Hematopoietic multipotent progenitor cell treated with erythropoietin and hydrocortisone succinate and interleukin-3 and kit ligand, for 4 days (in vitro differentiated cells): ENCODE data around the gene SMCHD1.
"Not testable (repeated sequence)": the region's sequence is repeated elsewhere in the genome, so short reads cannot be mapped to it uniquely, and the experiment has no call there.

ENCODE experiments used
- DNase-seq: peaks from one replicate; pipeline ENCODE4 v3.0.0-alpha.2; 2015

Gene SMCHD1

GRCh38 chr18:2719040-2719439, 63.5 kb downstream of the SMCHD1 start:
- DNase-seq, result no peak

DNA sequence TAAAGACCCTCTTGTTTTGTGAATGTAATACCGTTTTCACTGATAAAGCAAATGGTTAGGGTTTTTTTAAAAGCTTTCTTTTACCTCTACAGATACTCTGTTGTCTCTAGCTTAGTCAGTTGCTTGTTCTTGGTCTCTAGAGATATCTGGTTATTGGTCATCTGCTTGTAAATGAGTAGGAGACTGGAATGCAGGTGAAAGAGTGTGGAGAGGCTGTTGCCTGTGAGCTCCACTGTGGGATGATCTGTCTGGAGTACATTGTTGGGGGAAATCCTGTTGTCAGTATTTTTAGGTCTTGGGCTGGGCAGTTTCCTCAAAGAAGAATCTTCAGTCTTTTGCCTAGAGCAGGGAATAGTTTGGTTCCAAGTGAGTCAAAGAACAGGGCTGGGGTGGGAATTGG, 67.7 kb downstream of the SMCHD1 start:
- no peak for DNase-seq

- DNase-seq, result no peak
Observed at GRCh38 chr18:2729757-2730156, 74.2 kb downstream of the SMCHD1 start.

DNA sequence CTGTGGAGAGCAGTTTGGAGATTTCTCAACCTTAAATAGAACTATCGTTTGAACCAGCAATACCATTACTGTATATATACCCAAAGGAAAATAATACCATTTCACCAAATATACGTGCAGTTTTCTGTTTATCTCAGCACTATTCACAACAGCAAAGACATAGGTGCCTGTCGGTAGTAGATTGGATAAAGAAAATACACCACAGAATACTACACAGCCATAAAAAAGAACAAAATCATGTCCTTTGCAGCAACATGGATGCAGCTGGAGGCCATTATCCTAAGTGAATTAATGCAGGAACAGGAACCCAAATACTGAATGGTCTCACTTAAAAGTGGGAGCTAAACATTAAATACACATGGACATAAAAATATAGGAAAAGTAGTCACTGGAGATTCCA, 81.3 kb downstream of the SMCHD1 start:
- no peak for DNase-seq

- not testable (repeated sequence) for DNase-seq
Observed at GRCh38 chr18:2740082-2740481, 84.6 kb downstream of the SMCHD1 start.

GRCh38 chr18:2746274-2746673, 90.7 kb downstream of the SMCHD1 start:
- no peak for DNase-seq

DNA sequence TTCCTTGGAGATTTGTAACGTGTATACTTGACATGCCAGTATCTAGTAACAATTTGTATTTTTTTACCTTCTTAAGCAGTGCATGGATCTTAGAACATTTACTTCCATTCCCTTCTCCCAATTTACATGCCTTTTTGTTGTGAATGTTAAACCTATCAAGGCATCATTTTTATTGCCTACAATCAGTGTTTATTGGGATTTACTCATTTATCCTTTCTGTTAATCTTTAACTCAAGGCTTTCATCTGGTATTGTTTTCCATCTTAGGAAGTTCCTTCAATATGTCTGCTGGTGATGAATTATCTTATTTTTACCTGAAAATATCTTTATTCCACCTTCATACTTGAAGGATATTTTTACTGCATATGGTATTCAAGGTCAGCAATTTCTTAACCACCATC, 102.8 kb downstream of the SMCHD1 start:
- DNase-seq, result no peak

- no peak for DNase-seq
Observed at GRCh38 chr18:2774669-2775068, 119.1 kb downstream of the SMCHD1 start.

- DNase-seq, result peak; percentile 59
Observed at GRCh38 chr18:2776601-2777000, 121.1 kb downstream of the SMCHD1 start.

DNA sequence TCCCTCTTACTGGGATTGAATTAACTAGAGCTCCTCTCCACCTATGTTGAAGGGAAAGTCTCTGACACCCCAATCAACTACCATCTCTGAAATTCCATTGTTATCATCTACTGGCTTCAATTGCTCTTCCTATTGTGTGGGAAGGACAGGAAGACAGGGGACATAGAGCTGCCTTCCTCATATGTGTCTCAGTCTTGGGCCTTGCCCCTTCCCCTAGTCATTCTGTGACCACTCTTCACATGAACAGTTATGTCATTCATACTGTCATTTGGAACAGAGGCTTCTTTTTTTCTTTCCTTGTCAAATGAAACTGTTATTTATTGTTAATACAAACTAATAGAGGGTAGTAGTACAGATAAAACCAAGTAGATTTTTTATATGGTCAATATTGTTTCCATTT, 121.7 kb downstream of the SMCHD1 start:
- no peak for DNase-seq

DNA sequence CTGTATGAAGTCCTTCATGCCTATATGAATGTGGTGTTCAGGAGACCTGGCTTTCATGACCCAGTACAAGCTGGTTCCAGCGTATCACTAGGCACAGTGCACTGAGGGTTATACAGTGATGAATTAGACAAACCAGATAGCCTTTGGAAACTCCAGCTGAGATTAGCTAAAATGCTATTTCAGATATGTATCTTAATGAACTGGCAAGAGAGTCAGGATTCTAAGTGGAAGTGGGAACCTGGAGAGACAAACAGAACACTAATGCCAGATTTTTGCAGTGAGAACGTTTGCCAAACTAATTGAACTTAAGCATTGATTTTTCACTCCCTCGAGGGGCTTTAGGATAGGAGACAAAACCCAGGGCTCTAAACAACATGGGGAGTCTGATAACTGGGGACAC, 125.2 kb downstream of the SMCHD1 start:
- DNase-seq, result no peak

DNA sequence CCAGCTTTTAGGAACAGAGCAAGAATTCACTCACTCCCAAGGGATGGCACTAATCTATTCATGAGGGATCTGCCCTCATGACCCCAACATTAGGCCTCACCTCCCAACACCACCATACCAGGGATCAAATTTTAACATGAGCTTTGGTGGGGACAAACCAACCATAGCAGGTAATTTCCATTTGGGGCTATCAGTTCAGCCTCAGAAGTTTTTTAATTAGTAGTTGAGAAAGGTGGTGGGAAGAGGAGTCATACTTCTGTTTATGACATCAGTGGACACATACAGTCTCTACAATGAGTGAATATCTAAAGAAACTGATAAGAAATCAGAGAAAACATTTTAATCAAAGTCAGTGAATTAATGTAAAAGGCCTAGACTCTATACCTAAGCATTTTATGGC, 131.7 kb downstream of the SMCHD1 start:
- no peak for DNase-seq

- no peak for DNase-seq
Observed at GRCh38 chr18:2792395-2792794, 136.9 kb downstream of the SMCHD1 start.

DNA sequence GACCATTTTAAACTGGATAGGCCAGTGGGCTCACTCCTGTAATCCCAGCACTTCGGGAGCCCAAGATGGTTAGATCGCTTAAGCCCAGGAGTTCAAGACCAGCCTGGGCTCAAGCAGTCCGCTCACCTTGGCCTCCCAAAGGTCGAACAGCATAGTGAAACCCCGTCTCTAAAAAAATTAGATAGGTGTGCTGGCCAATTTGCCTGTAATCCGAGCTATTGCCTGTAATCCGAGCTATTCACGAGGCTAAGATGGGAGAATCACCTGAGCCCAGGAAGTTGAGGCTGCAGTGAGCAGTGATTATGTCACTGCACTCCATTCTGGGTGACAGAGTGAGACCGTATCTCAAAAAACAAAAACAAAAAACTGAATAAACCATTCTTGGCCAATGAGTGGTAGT, 138.6 kb downstream of the SMCHD1 start:
- DNase-seq, result no peak

GRCh38 chr18:2797951-2798350, 142.4 kb downstream of the SMCHD1 start:
- no peak for DNase-seq

DNA sequence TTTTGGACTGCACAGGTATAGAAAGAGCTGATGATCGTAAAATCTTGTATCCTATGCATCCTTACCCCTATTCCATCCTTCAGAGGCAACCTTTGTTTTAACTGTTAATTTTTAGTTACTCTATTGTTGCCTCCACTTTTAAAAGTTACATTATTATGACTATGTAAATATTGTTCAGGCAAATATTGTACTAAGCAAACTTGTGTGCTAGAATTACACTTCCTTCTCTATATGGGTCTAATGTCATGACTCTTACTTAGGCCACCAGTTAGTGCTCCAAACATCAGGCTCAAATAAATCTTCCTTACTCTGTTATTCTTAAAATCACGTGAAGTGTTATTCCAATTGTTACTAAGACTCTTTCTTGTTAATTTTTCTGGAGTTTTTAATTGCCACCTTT, 143.8 kb downstream of the SMCHD1 start:
- DNase-seq, result no peak

DNA sequence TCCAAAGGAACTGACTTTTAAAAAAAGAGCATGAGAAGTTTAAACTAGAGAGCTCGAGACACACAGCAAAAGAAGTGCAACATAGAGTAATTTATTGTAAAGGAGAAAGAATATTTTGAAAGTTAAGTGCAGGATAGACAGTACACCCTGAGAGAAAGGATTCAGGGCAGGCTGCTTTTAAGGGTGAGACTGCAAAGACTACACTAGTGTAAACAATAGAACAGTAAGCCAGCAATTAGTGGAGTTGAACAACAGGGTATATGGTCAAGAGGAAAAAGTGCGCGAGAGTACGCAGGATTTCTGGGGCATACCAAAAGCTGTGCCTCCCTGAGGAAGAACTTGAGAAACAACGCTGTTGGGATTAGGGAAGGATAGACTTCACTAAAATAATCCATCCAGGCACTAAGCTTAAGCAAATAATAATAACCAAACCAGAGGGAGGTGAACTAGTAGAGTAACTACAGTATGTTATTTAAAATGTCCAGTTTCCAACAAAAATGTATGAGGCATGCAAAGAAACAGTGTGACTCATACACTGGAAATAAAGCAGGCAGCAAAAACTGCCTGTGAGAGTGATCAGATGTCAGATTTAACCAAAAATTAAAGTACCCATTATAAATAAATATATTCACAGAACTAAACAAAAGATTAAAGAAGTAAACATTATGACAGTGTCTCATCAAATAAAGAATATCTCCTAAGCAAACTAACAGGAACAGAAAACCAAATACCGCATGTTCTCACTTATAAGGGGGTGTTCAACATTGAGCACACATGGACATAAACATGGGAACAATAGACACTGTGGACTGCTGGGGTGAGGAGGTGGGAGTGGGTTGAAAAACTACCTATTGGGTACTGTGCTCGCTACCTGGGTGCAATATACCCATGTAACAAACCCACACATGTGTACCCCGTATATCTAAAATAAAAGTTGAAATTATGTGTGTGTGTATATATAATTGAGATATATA, 150.7 kb downstream of the SMCHD1 start:
- no peak for DNase-seq

DNA sequence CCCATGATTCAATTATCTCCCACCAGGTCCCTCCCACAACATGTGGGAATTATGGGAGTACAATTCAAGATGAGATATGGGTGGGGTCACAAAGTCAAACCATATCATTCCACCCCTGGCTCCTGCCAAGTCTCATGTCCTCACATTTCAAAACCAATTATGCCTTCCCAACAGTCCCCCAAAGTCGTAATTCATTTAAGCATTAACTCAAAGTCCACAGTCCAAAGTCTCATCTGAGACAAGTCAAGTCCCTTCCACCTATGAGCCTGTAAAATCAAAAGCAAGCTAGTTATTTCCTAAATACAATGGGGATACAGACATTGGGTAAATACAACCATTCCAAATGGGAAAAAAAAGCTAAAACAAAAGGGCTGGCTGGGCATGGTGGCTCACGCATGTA, 153.1 kb downstream of the SMCHD1 start:
- not testable (repeated sequence) for DNase-seq

GRCh38 chr18:2809666-2810183, 154.2 kb downstream of the SMCHD1 start:
- not testable (repeated sequence) for DNase-seq

DNA sequence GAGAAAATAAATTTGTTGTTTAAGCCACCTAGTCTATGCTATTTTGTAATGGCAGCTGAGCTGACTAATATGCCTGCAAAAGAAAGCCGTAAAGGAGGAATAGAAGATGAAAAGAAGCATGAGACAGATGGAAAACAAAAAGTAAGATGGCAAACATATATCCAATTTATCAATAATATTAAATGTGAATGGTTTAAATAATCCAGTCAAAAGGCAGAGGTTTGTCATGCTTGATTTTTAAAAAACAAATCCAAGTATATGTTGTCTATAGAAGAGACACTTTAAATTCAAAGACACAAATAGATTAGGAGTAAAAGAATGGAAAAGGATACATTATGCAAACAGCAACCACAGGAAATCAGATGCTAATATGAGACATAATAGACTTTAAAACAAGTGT, 155.9 kb downstream of the SMCHD1 start:
- DNase-seq, result no peak

- no peak for DNase-seq
Observed at GRCh38 chr18:2814928-2815327, 159.4 kb downstream of the SMCHD1 start.

DNA sequence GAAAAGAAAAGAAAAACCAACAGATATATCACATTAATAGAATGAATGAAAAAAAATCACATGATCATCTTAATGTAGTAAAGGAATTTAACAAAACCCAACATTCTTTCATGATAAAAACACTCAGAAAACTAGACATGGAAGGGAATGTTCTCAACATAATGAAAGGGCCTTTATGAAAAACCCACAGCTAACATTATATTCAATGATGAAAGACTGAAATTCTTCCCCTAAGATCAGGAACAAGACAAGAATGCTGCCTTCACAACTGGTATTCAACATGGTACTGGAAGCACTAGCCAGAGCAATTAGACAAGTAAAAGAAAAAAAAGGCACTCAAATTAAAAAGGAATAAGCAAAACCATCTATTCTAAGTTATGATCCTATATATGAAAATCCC, 162.8 kb downstream of the SMCHD1 start:
- DNase-seq, result no peak

DNA sequence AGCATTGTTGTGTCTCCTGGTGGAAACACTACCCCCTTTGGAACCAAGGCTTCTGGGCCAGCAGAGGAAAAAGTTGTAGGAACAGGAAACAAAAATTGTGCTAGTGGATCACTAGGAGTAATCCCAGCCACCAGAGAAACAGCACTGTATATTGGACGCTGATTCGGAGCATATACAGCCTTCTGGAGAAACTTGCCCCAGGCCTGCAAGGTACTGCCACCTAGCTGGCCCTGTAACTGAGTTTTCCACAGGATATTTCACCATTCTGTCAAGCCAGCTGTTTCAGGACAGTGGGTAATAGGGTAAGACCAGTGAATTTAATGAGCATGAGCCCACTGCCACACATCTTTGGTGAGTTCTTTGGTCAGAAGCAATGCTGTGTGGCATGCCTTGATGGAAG, 166.2 kb downstream of the SMCHD1 start:
- DNase-seq, result no peak

DNA sequence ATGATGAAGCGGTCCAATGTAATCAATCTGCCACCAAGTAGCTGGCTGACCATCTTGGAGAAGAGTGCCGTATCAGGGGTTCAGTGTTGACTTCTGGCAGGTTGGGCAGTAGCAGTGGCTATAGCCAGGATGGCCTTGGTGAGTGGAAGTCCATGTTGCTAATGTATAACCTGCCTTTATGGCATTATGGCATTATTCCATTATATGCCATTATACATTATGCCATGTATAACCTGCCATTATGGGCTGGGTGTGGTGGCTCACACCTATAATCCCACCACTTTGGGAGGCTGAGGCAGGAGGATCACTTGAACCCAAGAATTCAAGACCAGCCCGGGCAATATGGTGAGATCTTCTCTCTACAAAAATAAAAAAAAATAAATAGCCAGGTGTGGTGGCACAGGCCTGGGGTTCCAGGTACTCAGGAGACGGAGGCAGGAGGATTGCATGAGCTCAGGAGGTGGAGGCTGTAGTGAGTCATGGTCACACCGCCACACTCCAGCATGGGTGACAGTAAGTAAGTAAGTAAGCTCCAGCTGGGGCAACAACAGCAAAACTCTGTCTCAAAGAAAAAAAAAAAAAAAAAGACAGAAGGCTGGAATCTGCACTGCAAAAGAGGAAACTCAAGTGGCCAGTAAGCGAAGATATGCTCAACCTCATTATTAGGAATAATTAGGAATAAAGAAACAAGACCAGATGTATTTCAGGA, 166.8 kb downstream of the SMCHD1 start:
- DNase-seq, result no peak
